GM15510 (cell line): ENCODE data around the gene CARD19.

Source experiments
- POLR2A ChIP-seq: IDR thresholded peaks from 3 replicates; pipeline ENCODE4 v1.6.1; 2011; ENCODE audit warnings: borderline replicate concordance; ENCODE audit not compliant: insufficient read length; ENCODE audit errors: extremely low read depth

Gene CARD19

GRCh38 chr9:93098236-93098946 lies 2.4 kb downstream of the CARD19 start:
- TF ChIP-seq POLR2A: no peak

- TF ChIP-seq POLR2A: no peak
These were observed 3.7 kb downstream of the CARD19 start for GRCh38 chr9:93099551-93100275.

- no peak for TF ChIP-seq POLR2A
These were observed 4.2 kb downstream of the CARD19 start for GRCh38 chr9:93100276-93100636.

DNA sequence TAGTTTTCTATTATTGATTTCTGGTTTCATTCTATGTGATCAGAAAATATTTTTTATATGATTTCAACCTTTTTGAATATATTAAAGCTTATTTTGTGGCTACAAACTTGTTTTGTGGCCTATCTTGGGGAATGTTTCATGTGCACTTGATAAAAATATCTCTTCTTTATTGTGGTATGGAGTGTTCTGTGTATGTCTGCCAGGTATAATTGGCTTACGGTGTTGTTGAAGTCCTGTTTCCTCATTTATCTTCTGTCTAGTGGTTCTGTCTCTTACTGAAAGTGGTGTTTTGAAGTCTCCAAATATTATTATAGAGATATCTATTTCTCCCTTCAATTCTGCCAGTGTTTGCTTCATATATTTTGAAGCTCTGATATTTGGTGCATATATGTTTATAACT lies 9.6 kb downstream of the CARD19 start:
- no peak for TF ChIP-seq POLR2A

GRCh38 chr9:93107151-93107824 lies 11.3 kb downstream of the CARD19 start:
- TF ChIP-seq POLR2A: no peak

GRCh38 chr9:93107825-93108161 lies 11.8 kb downstream of the CARD19 start:
- no peak for TF ChIP-seq POLR2A

GRCh38 chr9:93108291-93109041 lies 12.4 kb downstream of the CARD19 start:
- no peak for TF ChIP-seq POLR2A

- TF ChIP-seq POLR2A: no peak
These were observed 14.4 kb downstream of the CARD19 start for GRCh38 chr9:93110311-93110855.

DNA sequence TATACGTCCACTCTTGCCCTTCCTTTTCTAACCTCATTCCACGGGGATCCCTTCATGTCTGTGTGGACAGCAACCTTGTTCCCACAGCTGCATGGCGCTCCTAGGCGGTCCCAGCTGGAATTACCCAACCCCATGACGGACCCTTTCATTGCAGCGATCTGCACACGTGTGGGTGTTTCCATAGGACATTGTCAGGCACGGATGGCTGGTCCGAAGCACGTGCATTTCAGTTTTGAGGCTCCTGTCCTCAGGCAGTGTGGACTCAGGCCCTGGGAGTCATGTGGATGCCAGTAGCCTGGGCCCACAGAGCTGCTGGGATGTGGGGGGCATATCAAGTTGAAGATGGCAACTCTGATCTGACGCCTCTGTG lies 15.0 kb downstream of the CARD19 start:
- no peak for TF ChIP-seq POLR2A

- TF ChIP-seq POLR2A: no peak
These were observed 15.5 kb downstream of the CARD19 start for GRCh38 chr9:93111371-93112115.

- TF ChIP-seq POLR2A: no peak
These were observed 16.3 kb downstream of the CARD19 start for GRCh38 chr9:93112116-93112863.

- TF ChIP-seq POLR2A: no peak
These were observed 16.9 kb downstream of the CARD19 start for GRCh38 chr9:93112864-93113389.

DNA sequence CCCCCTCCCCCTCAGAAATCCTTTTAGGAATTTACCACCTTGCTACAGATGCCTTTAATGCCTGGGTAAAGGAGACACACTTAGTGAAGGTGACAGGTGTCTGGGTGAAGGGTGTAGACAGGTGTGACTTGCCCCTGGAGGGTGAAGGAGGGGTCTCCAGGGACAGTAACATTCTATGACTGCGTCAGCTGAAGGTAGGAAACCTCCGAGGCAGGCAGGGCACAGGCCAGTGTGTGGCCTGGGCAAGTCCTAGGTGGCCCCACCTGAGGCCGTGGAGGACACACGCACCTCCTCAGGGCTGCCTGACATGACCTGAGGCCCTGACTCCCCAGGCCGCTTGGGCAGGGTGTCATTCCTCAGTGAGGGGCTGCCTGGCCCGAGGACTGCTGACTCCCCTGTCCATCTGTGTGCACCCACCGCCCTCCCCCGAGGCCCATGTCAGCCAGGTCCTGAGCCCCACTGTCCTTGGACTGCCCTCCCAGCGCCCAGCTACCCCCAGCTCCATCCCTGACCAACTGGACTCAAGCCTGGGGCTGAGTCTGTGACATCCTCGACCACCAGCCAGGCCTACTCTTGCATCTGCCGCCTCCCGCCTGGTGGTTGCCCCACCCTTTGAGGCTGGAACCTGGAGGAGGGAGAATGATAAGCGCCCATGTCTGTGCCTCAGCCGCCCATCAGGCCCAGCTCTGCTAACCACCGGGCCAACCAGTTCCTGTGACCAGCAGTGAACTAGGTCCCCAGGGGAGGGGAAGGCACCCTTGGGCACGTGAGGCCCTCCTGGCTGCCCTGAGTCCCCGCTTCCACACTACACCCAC lies 18.4 kb downstream of the CARD19 start:
- TF ChIP-seq POLR2A: no peak

- TF ChIP-seq POLR2A: no peak
These were observed 18.9 kb downstream of the CARD19 start for GRCh38 chr9:93114984-93115335.
